SU-DHL-6 (cell line): ENCODE results near the gene ADARB2.
"Not testable (repeated sequence)": the region's sequence is repeated elsewhere in the genome, so short reads cannot be mapped to it uniquely, and the experiment has no call there.

Experiments used
- H2AFZ ChIP-seq: fragments of 200-600 bp; sonication (generic); 2 replicates; pipeline ENCODE4 v1.6.1; 2014; ENCODE audit warnings: low read depth, mild to moderate bottlenecking, moderate library complexity, mixed read lengths, antibody characterized with exemption, low read length; ENCODE audit not compliant: severe bottlenecking
- H3F3A ChIP-seq: fragments of 200-600 bp; shearing (Covaris generic); 2 replicates; pipeline ENCODE4 v1.6.0; 2016; ENCODE audit warnings: antibody characterized with exemption, mild to moderate bottlenecking; ENCODE audit not compliant: insufficient read depth
- H3K27ac ChIP-seq: fragments of 200-600 bp; sonication (generic); 2 replicates; pipeline ENCODE4 v1.5.1; 2016; ENCODE audit warnings: low read depth, mild to moderate bottlenecking, low read length, moderate library complexity, mixed read lengths
- H3K27me3 ChIP-seq: fragments of 200-600 bp; sonication (generic), shearing (Covaris generic); 2 replicates; pipeline ENCODE4 v1.6.0; 2014; ENCODE audit warnings: mild to moderate bottlenecking, low read length
- H3K36me3 ChIP-seq: fragments of 200-600 bp; sonication (generic); 2 replicates; pipeline ENCODE4 v1.6.1; 2014; ENCODE audit warnings: mild to moderate bottlenecking, low read length, mixed read lengths
- H3K4me2 ChIP-seq: fragments of 300-600, 200-600 bp; shearing (Covaris generic), sonication (generic); 2 replicates; pipeline ENCODE4 v1.6.0; 2014; ENCODE audit warnings: low read length, low read depth, mild to moderate bottlenecking; ENCODE audit not compliant: poor library complexity, severe bottlenecking
- H3K4me3 ChIP-seq: fragments of 200-600 bp; sonication (generic); 2 replicates; pipeline ENCODE4 v1.5.1; 2014; ENCODE audit warnings: antibody characterized with exemption, low read length, mild to moderate bottlenecking, mixed read lengths; ENCODE audit not compliant: insufficient read depth, poor library complexity, severe bottlenecking
- H3K79me2 ChIP-seq: fragments of 200-600 bp; sonication (generic); 2 replicates; pipeline ENCODE4 v1.6.1; 2014; ENCODE audit warnings: mild to moderate bottlenecking, low read length, moderate library complexity; ENCODE audit not compliant: insufficient read depth
- H3K9ac ChIP-seq: fragments of 200-600 bp; sonication (generic); 2 replicates; pipeline ENCODE4 v1.7.0; 2014; ENCODE audit warnings: mild to moderate bottlenecking, low read length
- H3K9me2 ChIP-seq: fragments of 200-600 bp; sonication (generic); replicated peaks from 2 replicates; pipeline ENCODE4 v1.6.1; 2014; ENCODE audit warnings: low read length; ENCODE audit not compliant: insufficient read depth
- H3K9me3 ChIP-seq: fragments of 200-600 bp; sonication (generic); 2 replicates; pipeline ENCODE4 v1.6.1; 2014; ENCODE audit warnings: low read length, mixed read lengths; ENCODE audit not compliant: insufficient read depth
- H4K20me1 ChIP-seq: fragments of 200-600 bp; sonication (generic); 2 replicates; pipeline ENCODE4 v1.6.1; 2014; ENCODE audit warnings: low read depth, mild to moderate bottlenecking, antibody characterized with exemption, low read length, moderate library complexity, mixed read lengths
- CTCF ChIP-seq: fragments of 200-600 bp; sonication (generic); IDR thresholded peaks from one replicate; pipeline ENCODE4 v1.5.1; 2017; ENCODE audit warnings: antibody characterized with exemption, mild to moderate bottlenecking, low read length, moderate library complexity; ENCODE audit not compliant: insufficient read depth, poor library complexity, severe bottlenecking
- EZH2phosphoT487 ChIP-seq: fragments of 200-600 bp; sonication (generic), shearing (Covaris generic); conservative IDR thresholded peaks from 2 replicates; pipeline ENCODE4 v1.6.1; 2018; ENCODE audit warnings: mild to moderate bottlenecking, antibody characterized with exemption, low read length, moderate library complexity, mixed read lengths

Gene ADARB2

GRCh38 chr10:1416456-1417037, 320.8 kb downstream of the ADARB2 start:
- Histone ChIP-seq H3K27me3 (no peaks in the 10 kb centered on the region), H3F3A (0 out of 2 replicates have a peak, but pooled peaks cover 11% of the 10 kb centered on the region), H3K4me3 (no peak overlapping the region), H3K79me2 (no peaks in the 10 kb centered on the region), H2AFZ (no peak overlapping the region), H4K20me1 (no peaks in the 10 kb centered on the region), H3K36me3 (no peaks in the 10 kb centered on the region), H3K27ac (no peak overlapping the region), H3K4me2 (no peak overlapping the region), H3K9ac (no peak overlapping the region), H3K9me3 (no peaks in the 10 kb centered on the region), H3K9me2 (no peaks in the 10 kb centered on the region)
- no peak for TF ChIP-seq EZH2phosphoT487
- no peak for TF ChIP-seq CTCF

- H3K27me3 ChIP-seq = no peaks in the 10 kb centered on the region
- no peaks in the 10 kb centered on the region for H3K79me2 ChIP-seq
- no peak overlapping the region for H3K9ac ChIP-seq
- no peak overlapping the region for H2AFZ ChIP-seq
- H3K4me3 ChIP-seq = no peak overlapping the region
- H3F3A ChIP-seq = no peaks in the 10 kb centered on the region
- no peaks in the 10 kb centered on the region for H3K36me3 ChIP-seq
- TF ChIP-seq CTCF (no peak), EZH2phosphoT487 (no peak)
- no peaks in the 10 kb centered on the region for H3K9me3 ChIP-seq
- H3K27ac ChIP-seq = no peak overlapping the region
- H3K4me2 ChIP-seq = no peak overlapping the region
- no peaks in the 10 kb centered on the region for H3K9me2 ChIP-seq
- H4K20me1 ChIP-seq = no peaks in the 10 kb centered on the region
Observed at GRCh38 chr10:1414893-1415292, 322.4 kb downstream of the ADARB2 start.

- H3K79me2 ChIP-seq, H4K20me1 ChIP-seq, H3K27ac ChIP-seq, H3K27me3 ChIP-seq, H3K36me3 ChIP-seq, H3K4me3 ChIP-seq, H3K9ac ChIP-seq, H3K4me2 ChIP-seq, H3K9me3 ChIP-seq, H2AFZ ChIP-seq, H3K9me2 ChIP-seq, H3F3A ChIP-seq: not testable (repeated sequence)
Observed at GRCh38 chr10:1414346-1414745, 323.0 kb downstream of the ADARB2 start.

DNA sequence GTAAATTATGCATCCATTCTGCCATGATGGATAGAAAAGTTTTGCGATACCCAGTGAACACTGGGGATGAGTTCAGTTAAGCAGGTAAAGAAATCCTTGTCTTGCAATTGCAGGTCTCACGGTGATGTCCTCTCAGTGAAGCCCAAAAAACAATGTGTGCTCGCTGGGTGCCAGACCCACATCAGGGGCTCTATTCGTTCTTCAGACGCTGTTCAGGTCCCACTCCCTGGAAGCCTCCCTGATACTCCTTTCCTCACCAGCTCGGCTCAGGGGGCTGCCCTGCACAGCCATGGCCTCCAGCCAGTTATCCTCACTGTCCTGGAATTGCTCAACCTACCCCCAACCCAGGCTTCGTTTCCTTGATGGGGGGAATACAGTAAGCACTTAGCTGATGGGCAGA, 323.5 kb downstream of the ADARB2 start:
- no peaks in the 10 kb centered on the region for H3K27me3 ChIP-seq

More for the DNA sequence above, 323.5 kb downstream of the ADARB2 start:
- Histone ChIP-seq H3F3A (no peaks in the 10 kb centered on the region), H3K79me2 (no peaks in the 10 kb centered on the region), H3K9me3 (no peaks in the 10 kb centered on the region), H2AFZ (no peak overlapping the region), H4K20me1 (no peaks in the 10 kb centered on the region), H3K36me3 (no peaks in the 10 kb centered on the region), H3K4me2 (no peak overlapping the region), H3K9ac (no peak overlapping the region), H3K27ac (no peak overlapping the region), H3K4me3 (no peak overlapping the region), H3K9me2 (no peaks in the 10 kb centered on the region)
- TF ChIP-seq EZH2phosphoT487 = no peak
